ENCODE data around the gene VEGFB.

Gene VEGFB

DNA sequence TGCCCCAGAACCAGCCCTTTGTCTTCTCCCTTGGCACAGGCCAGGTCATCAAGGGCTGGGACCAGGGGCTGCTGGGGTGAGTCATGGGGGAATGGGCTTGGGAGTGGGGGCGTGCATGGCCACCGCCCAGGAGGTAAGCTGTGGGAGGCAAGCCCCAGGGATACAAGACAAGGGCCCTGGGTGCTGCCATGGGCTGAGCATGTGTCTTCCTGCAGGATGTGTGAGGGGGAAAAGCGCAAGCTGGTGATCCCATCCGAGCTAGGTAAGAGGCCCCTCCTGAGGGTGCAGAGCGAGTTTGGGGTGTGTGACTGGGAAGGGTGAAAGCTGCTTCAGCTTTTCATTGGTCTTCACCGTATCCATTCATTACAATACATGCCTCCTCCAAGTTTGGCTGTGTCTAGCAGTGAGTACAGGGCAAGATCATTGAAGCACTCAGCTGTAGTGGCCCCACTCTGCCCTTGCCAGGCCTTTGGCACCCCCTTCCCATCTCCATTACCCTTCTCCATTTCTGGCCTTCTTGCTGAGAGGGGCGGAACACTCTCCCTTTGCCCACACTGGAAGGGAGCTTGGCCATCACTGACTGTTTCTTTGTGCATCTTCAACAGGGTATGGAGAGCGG is 9.0 kb downstream of the VEGFB start:
- TF ChIP-seq CTCF (IDR thresholded peaks at IDR 0.05; ENCODE audit: low read depth, low read length) (no peak), EZH2phosphoT487 (IDR thresholded peaks at IDR 0.05; ENCODE audit: low read depth) (no peak)
- Histone ChIP-seq H3K79me2 (ENCODE audit: low read length) (peaks cover 59% of the 10 kb centered on the region), H4K20me1 (ENCODE audit: insufficient read depth, low read length) (0 out of 2 replicates have a peak, but pooled peaks cover 3% of the 10 kb centered on the region), H3K4me2 (ENCODE audit: low read length) (peak overlapping the region; percentile 89), H3K36me3 (replicated peaks; ENCODE audit: low read depth, low read length) (peaks cover 29% of the 10 kb centered on the region), H3K27ac (ENCODE audit: low read length) (no peak overlapping the region), H3K27me3 (ENCODE audit: low read depth, low read length) (no peaks in the 10 kb centered on the region), H3K9ac (ENCODE audit: low read length) (no peak overlapping the region), H3K4me1 (ENCODE audit: low read length) (peaks cover 50% of the 10 kb centered on the region), H3K4me3 (ENCODE audit: low read length) (no peak overlapping the region), H3K9me3 (ENCODE audit: insufficient read depth, low read length) (no peaks in the 10 kb centered on the region), H2AFZ (ENCODE audit: low read depth, low read length) (no peak overlapping the region)

DNA sequence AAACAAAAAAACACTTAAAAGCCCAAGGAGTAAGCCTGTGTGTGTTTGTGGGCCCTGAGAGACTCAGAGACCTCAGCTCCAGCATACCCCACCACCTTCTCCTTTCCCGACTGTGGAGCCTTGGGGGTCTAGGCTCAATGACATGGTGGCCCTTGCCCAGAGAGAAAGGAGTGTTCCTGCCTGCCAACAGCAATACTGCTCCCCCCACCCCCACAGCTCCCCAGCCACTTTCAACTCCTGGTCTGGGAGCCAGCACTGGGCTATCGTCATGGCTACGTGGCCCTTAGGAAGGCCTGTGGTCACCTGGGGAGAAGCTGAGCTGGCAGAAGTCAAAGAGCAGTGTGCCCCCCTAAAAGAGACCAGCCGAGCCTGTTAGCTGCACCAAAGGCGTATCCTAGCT is 9.7 kb downstream of the VEGFB start:
- Histone ChIP-seq H3K9me3 (ENCODE audit: insufficient read depth, low read length) (no peaks in the 10 kb centered on the region), H4K20me1 (ENCODE audit: insufficient read depth, low read length) (0 out of 2 replicates have a peak, but pooled peaks cover 3% of the 10 kb centered on the region), H2AFZ (ENCODE audit: low read depth, low read length) (no peak overlapping the region), H3K9ac (ENCODE audit: low read length) (no peak overlapping the region), H3K36me3 (replicated peaks; ENCODE audit: low read depth, low read length) (peaks cover 22% of the 10 kb centered on the region), H3K4me3 (ENCODE audit: low read length) (no peak overlapping the region), H3K79me2 (ENCODE audit: low read length) (peaks cover 59% of the 10 kb centered on the region), H3K4me2 (ENCODE audit: low read length) (no peak overlapping the region), H3K27ac (ENCODE audit: low read length) (no peak overlapping the region), H3K27me3 (ENCODE audit: low read depth, low read length) (no peaks in the 10 kb centered on the region), H3K4me1 (ENCODE audit: low read length) (peaks cover 42% of the 10 kb centered on the region)
- TF ChIP-seq CTCF (IDR thresholded peaks at IDR 0.05; ENCODE audit: low read depth, low read length) (no peak), EZH2phosphoT487 (IDR thresholded peaks at IDR 0.05; ENCODE audit: low read depth) (no peak)

DNA sequence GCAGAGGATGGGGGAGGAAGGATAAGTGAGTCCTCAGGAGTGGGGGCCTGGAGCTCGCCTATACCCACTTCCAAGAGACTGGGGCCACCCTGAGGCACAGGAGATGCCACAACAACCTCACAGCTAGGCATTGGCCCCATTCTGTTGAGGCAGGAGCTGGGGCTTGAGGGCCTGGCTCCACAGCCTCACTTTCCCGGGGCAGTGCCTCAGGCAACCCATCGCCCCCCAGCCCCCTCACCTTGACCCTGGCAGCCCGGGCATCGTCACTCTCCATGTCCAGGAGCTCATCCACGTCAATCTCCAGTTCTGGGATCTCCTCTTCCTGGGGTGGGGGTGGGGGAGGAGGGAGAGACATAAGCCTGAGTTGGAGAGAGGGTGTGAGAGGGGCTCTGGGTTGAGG is 10.6 kb downstream of the VEGFB start:
- H3K4me3 ChIP-seq (ENCODE audit: low read length): peak overlapping the region; percentile 97
- H3K79me2 ChIP-seq (ENCODE audit: low read length): peaks cover 59% of the 10 kb centered on the region
- peak overlapping the region; percentile 87 for H3K4me2 ChIP-seq (ENCODE audit: low read length)
- peaks cover 36% of the 10 kb centered on the region for H3K4me1 ChIP-seq (ENCODE audit: low read length)
- H3K9ac ChIP-seq (ENCODE audit: low read length): peak overlapping the region; percentile 100
- H3K27me3 ChIP-seq (ENCODE audit: low read depth, low read length): no peaks in the 10 kb centered on the region
- TF ChIP-seq EZH2phosphoT487 (IDR thresholded peaks at IDR 0.05; ENCODE audit: low read depth) (no peak), CTCF (IDR thresholded peaks at IDR 0.05; ENCODE audit: low read depth, low read length) (no peak)
- no peaks in the 10 kb centered on the region for H3K9me3 ChIP-seq (ENCODE audit: insufficient read depth, low read length)
- H2AFZ ChIP-seq (ENCODE audit: low read depth, low read length): no peak overlapping the region
- peak overlapping the region; percentile 78 for H3K27ac ChIP-seq (ENCODE audit: low read length)
- H3K36me3 ChIP-seq (replicated peaks; ENCODE audit: low read depth, low read length): peaks cover 19% of the 10 kb centered on the region
- H4K20me1 ChIP-seq (ENCODE audit: insufficient read depth, low read length): 0 out of 2 replicates have a peak, but pooled peaks cover 3% of the 10 kb centered on the region

GRCh38 chr11:64245401-64245796 is 11.0 kb downstream of the VEGFB start:
- TF ChIP-seq CTCF (IDR thresholded peaks at IDR 0.05; ENCODE audit: low read depth, low read length): no peak
- no peak for TF ChIP-seq EZH2phosphoT487 (IDR thresholded peaks at IDR 0.05; ENCODE audit: low read depth)
- no peaks in the 10 kb centered on the region for H3K9me3 ChIP-seq (ENCODE audit: insufficient read depth, low read length)
- H3K27ac ChIP-seq (ENCODE audit: low read length): peak overlapping the region; percentile 78
- no peaks in the 10 kb centered on the region for H3K27me3 ChIP-seq (ENCODE audit: low read depth, low read length)
- H3K79me2 ChIP-seq (ENCODE audit: low read length): peaks cover 57% of the 10 kb centered on the region
- peak overlapping the region; percentile 100 for H3K9ac ChIP-seq (ENCODE audit: low read length)
- peaks cover 19% of the 10 kb centered on the region for H3K36me3 ChIP-seq (replicated peaks; ENCODE audit: low read depth, low read length)
- peak overlapping the region; percentile 87 for H3K4me2 ChIP-seq (ENCODE audit: low read length)
- no peak overlapping the region for H2AFZ ChIP-seq (ENCODE audit: low read depth, low read length)
- 0 out of 2 replicates have a peak, but pooled peaks cover 3% of the 10 kb centered on the region for H4K20me1 ChIP-seq (ENCODE audit: insufficient read depth, low read length)
- H3K4me1 ChIP-seq (ENCODE audit: low read length): peaks cover 36% of the 10 kb centered on the region
- H3K4me3 ChIP-seq (ENCODE audit: low read length): peak overlapping the region; percentile 97
